Hematopoietic multipotent progenitor cell treated with erythropoietin and hydrocortisone succinate and interleukin-3 and kit ligand, for 15 days (in vitro differentiated cells): ENCODE measurements around the gene FGF12.

ENCODE experiments used
- DNase-seq: peaks from one replicate; pipeline ENCODE4 v3.0.0-alpha.2; 2015; ENCODE audit warnings: low spot score

The FGF12 gene

GRCh38 chr3:192260116-192261010, 467.0 kb downstream of the FGF12 start:
- no peak for DNase-seq

GRCh38 chr3:192259661-192260060, 467.7 kb downstream of the FGF12 start:
- DNase-seq: no peak

GRCh38 chr3:192258721-192259120, 468.6 kb downstream of the FGF12 start:
- no peak for DNase-seq

- DNase-seq: no peak
These were observed 471.5 kb downstream of the FGF12 start for GRCh38 chr3:192255839-192256238.

- no peak for DNase-seq
These were observed 474.0 kb downstream of the FGF12 start for GRCh38 chr3:192253138-192253887.

GRCh38 chr3:192249516-192249915, 477.8 kb downstream of the FGF12 start:
- DNase-seq: no peak

GRCh38 chr3:192246847-192247559, 480.3 kb downstream of the FGF12 start:
- no peak for DNase-seq

- DNase-seq: no peak
These were observed 482.8 kb downstream of the FGF12 start for GRCh38 chr3:192244591-192244990.

- no peak for DNase-seq
These were observed 487.4 kb downstream of the FGF12 start for GRCh38 chr3:192239956-192240355.

- no peak for DNase-seq
These were observed 489.2 kb downstream of the FGF12 start for GRCh38 chr3:192237992-192238608.

- DNase-seq: no peak
These were observed 497.5 kb downstream of the FGF12 start for GRCh38 chr3:192229866-192230265.

- no peak for DNase-seq
These were observed 502.6 kb downstream of the FGF12 start for GRCh38 chr3:192224634-192225155.

- DNase-seq: no peak
These were observed 503.5 kb downstream of the FGF12 start for GRCh38 chr3:192223815-192224214.

- DNase-seq: no peak
These were observed 506.4 kb downstream of the FGF12 start for GRCh38 chr3:192220915-192221314.

GRCh38 chr3:192219926-192220325, 507.4 kb downstream of the FGF12 start:
- DNase-seq: no peak

- DNase-seq: no peak
These were observed 511.3 kb downstream of the FGF12 start for GRCh38 chr3:192216067-192216466.

- DNase-seq: no peak
These were observed 514.4 kb downstream of the FGF12 start for GRCh38 chr3:192212979-192213378.

- no peak for DNase-seq
These were observed 515.0 kb downstream of the FGF12 start for GRCh38 chr3:192212335-192212734.

- no peak for DNase-seq
These were observed 519.7 kb downstream of the FGF12 start for GRCh38 chr3:192207651-192208050.

- no peak for DNase-seq
These were observed 520.1 kb downstream of the FGF12 start for GRCh38 chr3:192207239-192207638.

GRCh38 chr3:192194085-192194484, 533.3 kb downstream of the FGF12 start:
- DNase-seq: no peak
